Astrocyte (in vitro differentiated cells and primary cell): Measurements from ENCODE around the gene RAD51B.

ENCODE experiments used
- EZH2 ChIP-seq: IDR thresholded peaks from 2 replicates; pipeline ENCODE4 v1.6.1; 2012; ENCODE audit warnings: mild to moderate bottlenecking, low read length, inconsistent platforms; ENCODE audit not compliant: insufficient read depth
- TF ChIP-seq, protein P1 (sequence below): IDR thresholded peaks from 2 replicates; pipeline ENCODE4 v1.5.1; 2011; ENCODE audit warnings: low read depth, mild to moderate bottlenecking, inconsistent platforms, low read length, moderate library complexity; ENCODE audit not compliant: insufficient read depth

GRCh38 chr14:67917006-67917405, 97.4 kb downstream of the RAD51B start:
- TF ChIP-seq, protein P1, sequence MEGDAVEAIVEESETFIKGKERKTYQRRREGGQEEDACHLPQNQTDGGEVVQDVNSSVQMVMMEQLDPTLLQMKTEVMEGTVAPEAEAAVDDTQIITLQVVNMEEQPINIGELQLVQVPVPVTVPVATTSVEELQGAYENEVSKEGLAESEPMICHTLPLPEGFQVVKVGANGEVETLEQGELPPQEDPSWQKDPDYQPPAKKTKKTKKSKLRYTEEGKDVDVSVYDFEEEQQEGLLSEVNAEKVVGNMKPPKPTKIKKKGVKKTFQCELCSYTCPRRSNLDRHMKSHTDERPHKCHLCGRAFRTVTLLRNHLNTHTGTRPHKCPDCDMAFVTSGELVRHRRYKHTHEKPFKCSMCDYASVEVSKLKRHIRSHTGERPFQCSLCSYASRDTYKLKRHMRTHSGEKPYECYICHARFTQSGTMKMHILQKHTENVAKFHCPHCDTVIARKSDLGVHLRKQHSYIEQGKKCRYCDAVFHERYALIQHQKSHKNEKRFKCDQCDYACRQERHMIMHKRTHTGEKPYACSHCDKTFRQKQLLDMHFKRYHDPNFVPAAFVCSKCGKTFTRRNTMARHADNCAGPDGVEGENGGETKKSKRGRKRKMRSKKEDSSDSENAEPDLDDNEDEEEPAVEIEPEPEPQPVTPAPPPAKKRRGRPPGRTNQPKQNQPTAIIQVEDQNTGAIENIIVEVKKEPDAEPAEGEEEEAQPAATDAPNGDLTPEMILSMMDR, result no peak
- no peak for TF ChIP-seq EZH2
